GM12878 (cell line): ENCODE measurements around the gene CDH7. TPM values are rescaled to one million over a fixed set of nuclear protein-coding genes. Genes with fewer than 3 reads are reported as not detected.

Experiments used
- ATAC-seq: fragments of 200-7000 bp; cut with Tn5 transposase; 3 replicates; pipeline ENCODE4 v1.9.1; 2020; ENCODE audit warnings: mild to moderate bottlenecking, moderate library complexity
- BruUV-seq: library from RNA; stranded (reverse); fragments of 400-500 nt; replicated peaks from 2 replicates; lab custom pipeline; 2021; lab: Mats Ljungman, UMichigan
- CTCF ChIA-PET: fragments of 300-600 bp; sonication (Branson Sonifier 250); formaldehyde crosslinking; extraction: SDS; loops from one replicate; lab custom pipeline; 2021; ENCODE audit warnings: inconsistent platforms; lab: Yijun Ruan, JAX
- POLR2A ChIA-PET: fragments of 350-600 bp; formaldehyde crosslinking; extraction: SDS; loops from one replicate; lab custom pipeline; 2021; ENCODE audit warnings: inconsistent platforms; lab: Charles Lee
- RAD21 ChIA-PET: fragments of 300-600 bp; sonication (Branson Sonifier 250); formaldehyde crosslinking; loops from one replicate; lab custom pipeline; 2023; ENCODE audit warnings: antibody characterized with exemption; ENCODE audit not compliant: unreplicated experiment; lab: Charles Lee
- SMC1A ChIA-PET: fragments of 300-600 bp; sonication (Branson Sonifier 250); formaldehyde crosslinking; loops from one replicate; lab custom pipeline; 2023; ENCODE audit not compliant: unreplicated experiment, uncharacterized antibody; lab: Charles Lee
- DNase-seq: peaks from one replicate; pipeline ENCODE4 v3.0.0-alpha.2; 2011; ENCODE audit warnings: low read depth, low spot score
- FAIRE-seq: peaks from 3 replicates; lab custom pipeline; 2011; peaks lifted over from hg19 to GRCh38; lab: Jason Lieb, UNC
- H2AFZ ChIP-seq: 2 replicates; pipeline ENCODE4 v1.6.0; 2011; ENCODE audit warnings: low read depth, low read length, control low read depth; ENCODE audit not compliant: control insufficient read depth
- H3K27ac ChIP-seq: 2 replicates; pipeline ENCODE4 v1.5.1; 2011; ENCODE audit warnings: control low read depth; ENCODE audit not compliant: control insufficient read depth, insufficient read depth
- H3K27me3 ChIP-seq, 2 experiments: replicated peaks in 1 of 2; 2 replicates each; pipeline versions ENCODE4 v1.6.0 to v1.6.1; 2011; ENCODE audit warnings: low read length in 1 of 2; ENCODE audit not compliant: control insufficient read depth in 2 of 2, insufficient read depth in 2 of 2
- H3K36me3 ChIP-seq, 2 experiments: 2 replicates each; pipeline ENCODE4 v1.5.1; 2011; ENCODE audit warnings: low read length in 1 of 2; ENCODE audit not compliant: control insufficient read depth in 2 of 2, insufficient read depth in 2 of 2
- H3K4me1 ChIP-seq: 2 replicates; pipeline ENCODE4 v1.6.1; 2011; ENCODE audit warnings: mild to moderate bottlenecking, low read length, moderate library complexity, mixed read lengths; ENCODE audit not compliant: control insufficient read depth, insufficient read depth
- H3K4me2 ChIP-seq: 2 replicates; pipeline ENCODE4 v1.6.0; 2011; ENCODE audit warnings: control low read depth; ENCODE audit not compliant: control insufficient read depth, insufficient read depth
- H3K4me3 ChIP-seq: fragments of 200-600 bp; sonication (generic); 2 replicates; pipeline ENCODE4 v1.5.1; 2016
- H3K79me2 ChIP-seq: 2 replicates; pipeline ENCODE4 v1.6.0; 2011; ENCODE audit warnings: low read length; ENCODE audit not compliant: control insufficient read depth, insufficient read depth
- H3K9ac ChIP-seq: 2 replicates; pipeline ENCODE4 v1.8.0; 2011; ENCODE audit warnings: low read length, control low read depth, mixed read lengths; ENCODE audit not compliant: control insufficient read depth, insufficient read depth
- H3K9me3 ChIP-seq: replicated peaks from 3 replicates; pipeline ENCODE4 v1.5.1; 2011; ENCODE audit warnings: mild to moderate bottlenecking, low read length; ENCODE audit not compliant: control insufficient read depth, insufficient read depth
- H4K20me1 ChIP-seq: 2 replicates; pipeline ENCODE4 v1.6.0; 2011; ENCODE audit not compliant: control insufficient read depth, insufficient read depth
- CUX1 ChIP-seq: IDR thresholded peaks from 2 replicates; pipeline ENCODE4 v1.6.1; 2012; ENCODE audit warnings: improper control_type of control experiment, low read depth, low read length; ENCODE audit not compliant: insufficient replicate concordance
- HSF1 ChIP-seq: fragments of 150-350 bp; IDR thresholded peaks from 2 replicates; pipeline ENCODE4 v1.6.1; 2014; ENCODE audit warnings: mild to moderate bottlenecking, low read depth, low read length
- MEF2A ChIP-seq: IDR thresholded peaks from 2 replicates; pipeline ENCODE4 v1.6.1; 2011; ENCODE audit warnings: low read depth, mild to moderate bottlenecking, low read length, moderate library complexity; ENCODE audit not compliant: insufficient read depth
- NR2F1 ChIP-seq: fragments of 450-650 bp; conservative IDR thresholded peaks from 2 replicates; pipeline ENCODE4 v1.6.1; 2017; ENCODE audit warnings: mild to moderate bottlenecking
- RAD51 ChIP-seq: fragments of 450-650 bp; IDR thresholded peaks from 2 replicates; pipeline ENCODE4 v1.6.1; 2016; ENCODE audit warnings: moderate library complexity, mild to moderate bottlenecking, inconsistent platforms
- REST ChIP-seq: IDR thresholded peaks from 2 replicates; pipeline ENCODE4 v1.6.1; 2012; ENCODE audit warnings: mild to moderate bottlenecking, low read depth, low read length
- RFX5 ChIP-seq: IDR thresholded peaks from 2 replicates; pipeline ENCODE4 v1.6.1; 2011; ENCODE audit warnings: low read depth, low read length, improper control_type of control experiment
- TBL1XR1 ChIP-seq: IDR thresholded peaks from 2 replicates; pipeline ENCODE4 v1.6.1; 2012; ENCODE audit warnings: low read depth, low read length, improper control_type of control experiment
- WGBS: methylation state at CpG from one replicate; pipeline ENCODE4 v1.1.6; 2016; ENCODE audit warnings: low lambda C conversion rate; ENCODE audit not compliant: insufficient replicate concordance, insufficient coverage; ENCODE audit errors: missing lambda C conversion rate; 5-methylcytosine and 5-hydroxymethylcytosine counted together
- in situ Hi-C: fragments of 300-500 bp; cut with MboI; formaldehyde crosslinking; loops from 9 replicates; pipeline ENCODE4 v1.14.3; 2018; ENCODE audit warnings: mixed read lengths
- intact Hi-C: fragments of 100-400 bp; cut with micrococcal nuclease; formaldehyde crosslinking; loops from one replicate; pipeline ENCODE4 v1.14.2; 2022; ENCODE audit not compliant: unreplicated experiment
- polyA plus RNA-seq, 11 experiments: library from polyadenylated mRNA; depleted of rRNA in 4 of 11; unstranded in 6 of 11; stranded (reverse) in 5 of 11; fragments of >200 nt; fragmentation: Nextera tagmentation in 4 of 11; fragmentation: Illumina TruSeq in 1 of 11; extraction: Ambion mirVana in 4 of 11; extraction: Trizol in 1 of 11; gene quantifications; 1 replicate in 1 of 11; 2 replicates in 10 of 11; pipeline versions ENCODE4 v1.2.1 to v1.2.3, GENCODE V29; 2011 to 2016; ENCODE audit warnings: inconsistent platforms in 2 of 11, missing spikeins in 2 of 11, low read depth in 1 of 11
- total RNA-seq, 4 experiments: library from RNA; depleted of rRNA in 3 of 4; stranded (reverse); fragments of >200 nt in 3 of 4; fragmentation: Illumina TruSeq in 1 of 4; extraction: Trizol in 1 of 4; gene quantifications; 2 replicates each; pipeline versions ENCODE4 v1.2.1 to v1.2.3, GENCODE V29; 2013 to 2021

The CDH7 gene
- total and polyA plus RNA-seq, 10 of the 15 experiments (the other 5 are each of a cell fraction or from before 2014, with no cell fraction given), result 0.03 TPM; not detected in 9

GRCh38 chr18:65897292-65897691, 146.5 kb downstream of the CDH7 start:
- no peak for FAIRE-seq
- RAD21 ChIA-PET, result no interaction called here
- WGBS, result 28% methylated on average over 3 of the region's 3 CpGs

GRCh38 chr18:65901522-65901921, 150.7 kb downstream of the CDH7 start:
- no peaks in the 10 kb centered on the region for H3K4me1 ChIP-seq
- H2AFZ ChIP-seq, result no peak overlapping the region
- WGBS, result 0% methylated on average over 1 of the region's 1 CpG
- ChIA-PET CTCF (no interaction called here), RAD21 (no interaction called here), SMC1A (interaction anchor here (0.6 kb wide), 1 partner anchor 95 kb away, joined by 3 read pairs; no protein-coding TSS in a partner anchor), POLR2A (no interaction called here)
- no peak overlapping the region for H3K4me2 ChIP-seq
- intact Hi-C loops, result no loop called here
- DNase-seq (no peak), FAIRE-seq (no peak), ATAC-seq (no peak)
- no peak overlapping the region for H3K9ac ChIP-seq
- H4K20me1 ChIP-seq, result no peaks in the 10 kb centered on the region
- in situ Hi-C loops, result no loop called here
- H3K9me3 ChIP-seq, result no peaks in the 10 kb centered on the region
- no peaks in the 10 kb centered on the region for H3K27me3 ChIP-seq
- H3K4me3 ChIP-seq, result no peak overlapping the region
- no peaks in the 10 kb centered on the region for H3K36me3 ChIP-seq
- BruUV-seq, result no TSS peak
- no peak overlapping the region for H3K27ac ChIP-seq
- H3K79me2 ChIP-seq, result no peaks in the 10 kb centered on the region
- TF ChIP-seq HSF1 (no peak), CUX1 (no peak), TBL1XR1 (no peak), REST (no peak), MEF2A (no peak)

More at GRCh38 chr18:65897292-65897691, 146.5 kb downstream of the CDH7 start:
- in situ Hi-C loops (no loop called here), intact Hi-C loops (no loop called here)
- SMC1A ChIA-PET, result no interaction called here
- Histone ChIP-seq H3K9ac (no peak overlapping the region), H3K4me2 (no peak overlapping the region), H3K27ac (no peak overlapping the region), H3K27me3 (no peaks in the 10 kb centered on the region), H2AFZ (no peak overlapping the region), H3K4me1 (no peaks in the 10 kb centered on the region), H4K20me1 (no peaks in the 10 kb centered on the region), H3K4me3 (no peak overlapping the region), H3K9me3 (no peaks in the 10 kb centered on the region), H3K79me2 (no peaks in the 10 kb centered on the region), H3K36me3 (no peaks in the 10 kb centered on the region)
- POLR2A ChIA-PET, result no interaction called here
- ATAC-seq (no peak), DNase-seq (no peak)
- no TSS peak for BruUV-seq
- TF ChIP-seq RAD51 (no peak), RFX5 (no peak), NR2F1 (no peak)
- CTCF ChIA-PET, result no interaction called here
